HUES48 (cell line): ENCODE measurements around the gene AGBL5.

Source experiments
- H3K27ac ChIP-seq: one replicate; pipeline ENCODE4 v1.7.0; 2013; ENCODE audit warnings: low read depth, low read length, inconsistent platforms
- H3K27me3 ChIP-seq: 2 replicates; pipeline ENCODE4 v1.6.1; 2013; ENCODE audit warnings: mild to moderate bottlenecking, low read length; ENCODE audit not compliant: control insufficient read depth, insufficient read depth
- H3K36me3 ChIP-seq: 2 replicates; pipeline ENCODE4 v1.6.1; 2013; ENCODE audit warnings: low read length; ENCODE audit not compliant: control insufficient read depth, insufficient read depth
- H3K4me1 ChIP-seq: 2 replicates; pipeline ENCODE4 v1.6.1; 2013; ENCODE audit warnings: mild to moderate bottlenecking, low read length; ENCODE audit not compliant: control insufficient read depth, insufficient read depth
- H3K4me3 ChIP-seq: 2 replicates; pipeline ENCODE4 v1.5.1; 2013; ENCODE audit warnings: mild to moderate bottlenecking, low read depth, low read length
- H3K9ac ChIP-seq: 2 replicates; pipeline ENCODE4 v1.6.1; 2013; ENCODE audit warnings: mild to moderate bottlenecking, low read depth, low read length, moderate library complexity
- H3K9me3 ChIP-seq: 2 replicates; pipeline ENCODE4 v1.6.1; 2013; ENCODE audit warnings: low read length; ENCODE audit not compliant: control insufficient read depth, insufficient read depth

The AGBL5 gene

GRCh38 chr2:27040282-27040681 lies 11.2 kb upstream of the AGBL5 start:
- H3K4me1 ChIP-seq: no peaks in the 10 kb centered on the region
- H3K27me3 ChIP-seq: no peaks in the 10 kb centered on the region
- no peaks in the 10 kb centered on the region for H3K9me3 ChIP-seq
- no peak overlapping the region for H3K4me3 ChIP-seq
- H3K9ac ChIP-seq: no peak overlapping the region
- no peak overlapping the region for H3K27ac ChIP-seq
- H3K36me3 ChIP-seq: peaks cover 78% of the 10 kb centered on the region

GRCh38 chr2:27041752-27042151 lies 9.7 kb upstream of the AGBL5 start:
- H3K27me3 ChIP-seq: no peaks in the 10 kb centered on the region
- H3K9me3 ChIP-seq: no peaks in the 10 kb centered on the region
- no peak overlapping the region for H3K27ac ChIP-seq
- no peak overlapping the region for H3K4me3 ChIP-seq
- peaks cover 63% of the 10 kb centered on the region for H3K36me3 ChIP-seq
- no peak overlapping the region for H3K9ac ChIP-seq
- H3K4me1 ChIP-seq: no peaks in the 10 kb centered on the region

- Histone ChIP-seq H3K9ac (no peak overlapping the region), H3K27me3 (no peaks in the 10 kb centered on the region), H3K36me3 (peaks cover 59% of the 10 kb centered on the region), H3K27ac (no peak overlapping the region), H3K9me3 (no peaks in the 10 kb centered on the region), H3K4me3 (no peak overlapping the region), H3K4me1 (no peaks in the 10 kb centered on the region)
Measured at GRCh38 chr2:27042159-27042661, 9.3 kb upstream of the AGBL5 start.

GRCh38 chr2:27042985-27043634 lies 8.4 kb upstream of the AGBL5 start:
- H3K9ac ChIP-seq: no peak overlapping the region
- no peak overlapping the region for H3K27ac ChIP-seq
- peaks cover 50% of the 10 kb centered on the region for H3K36me3 ChIP-seq
- no peaks in the 10 kb centered on the region for H3K27me3 ChIP-seq
- H3K4me3 ChIP-seq: no peak overlapping the region
- no peaks in the 10 kb centered on the region for H3K9me3 ChIP-seq
- no peaks in the 10 kb centered on the region for H3K4me1 ChIP-seq

GRCh38 chr2:27049422-27050280 lies 1.8 kb upstream of the AGBL5 start:
- H3K9ac ChIP-seq: peak overlapping the region; percentile 58

GRCh38 chr2:27050281-27050995 lies 1.0 kb upstream of the AGBL5 start:
- Histone ChIP-seq H3K36me3 (peaks cover 24% of the 10 kb centered on the region), H3K27me3 (no peaks in the 10 kb centered on the region), H3K27ac (peak overlapping the region; percentile 80), H3K4me3 (peak overlapping the region; percentile 82), H3K4me1 (peaks cover 4% of the 10 kb centered on the region; the same call in 1 of the 2 replicates), H3K9me3 (no peaks in the 10 kb centered on the region), H3K9ac (peak overlapping the region; percentile 58)

More at GRCh38 chr2:27049422-27050280, 1.8 kb upstream of the AGBL5 start:
- Histone ChIP-seq H3K36me3 (peaks cover 16% of the 10 kb centered on the region), H3K27ac (peak overlapping the region; percentile 79), H3K4me3 (peak overlapping the region; percentile 82), H3K9me3 (no peaks in the 10 kb centered on the region), H3K4me1 (peaks cover 4% of the 10 kb centered on the region; the same call in 1 of the 2 replicates), H3K27me3 (no peaks in the 10 kb centered on the region)

GRCh38 chr2:27051902-27052645 lies 606 bp downstream of the AGBL5 start:
- peak overlapping the region; percentile 82 for H3K4me3 ChIP-seq
- H3K4me1 ChIP-seq: peaks cover 4% of the 10 kb centered on the region; the same call in 1 of the 2 replicates
- no peaks in the 10 kb centered on the region for H3K27me3 ChIP-seq
- H3K36me3 ChIP-seq: peaks cover 39% of the 10 kb centered on the region
- H3K9me3 ChIP-seq: no peaks in the 10 kb centered on the region
- H3K9ac ChIP-seq: peak overlapping the region; percentile 45; the same call in 1 of the 2 replicates
- peak overlapping the region; percentile 33 for H3K27ac ChIP-seq

GRCh38 chr2:27053321-27053720 lies 1.9 kb downstream of the AGBL5 start:
- H3K27me3 ChIP-seq: no peaks in the 10 kb centered on the region
- no peaks in the 10 kb centered on the region for H3K9me3 ChIP-seq
- H3K36me3 ChIP-seq: peaks cover 48% of the 10 kb centered on the region

GRCh38 chr2:27053776-27054175 lies 2.3 kb downstream of the AGBL5 start:
- H3K4me1 ChIP-seq: peaks cover 4% of the 10 kb centered on the region; the same call in 1 of the 2 replicates
- H3K9me3 ChIP-seq: no peaks in the 10 kb centered on the region
- peaks cover 53% of the 10 kb centered on the region for H3K36me3 ChIP-seq
- H3K27me3 ChIP-seq: no peaks in the 10 kb centered on the region
- no peak overlapping the region for H3K9ac ChIP-seq
- H3K4me3 ChIP-seq: no peak overlapping the region
- H3K27ac ChIP-seq: no peak overlapping the region

More at GRCh38 chr2:27053321-27053720, 1.9 kb downstream of the AGBL5 start:
- peaks cover 4% of the 10 kb centered on the region; the same call in 1 of the 2 replicates for H3K4me1 ChIP-seq
- H3K4me3 ChIP-seq: no peak overlapping the region
- no peak overlapping the region for H3K27ac ChIP-seq
- no peak overlapping the region for H3K9ac ChIP-seq

- peaks cover 62% of the 10 kb centered on the region for H3K36me3 ChIP-seq
- H3K4me1 ChIP-seq: no peaks in the 10 kb centered on the region
- no peaks in the 10 kb centered on the region for H3K9me3 ChIP-seq
Measured at GRCh38 chr2:27054721-27055120, 3.3 kb downstream of the AGBL5 start.

More at GRCh38 chr2:27054721-27055120, 3.3 kb downstream of the AGBL5 start:
- Histone ChIP-seq H3K9ac (no peak overlapping the region), H3K4me3 (no peak overlapping the region), H3K27ac (no peak overlapping the region), H3K27me3 (no peaks in the 10 kb centered on the region)
